Measurements from ENCODE around the gene AGER. TPM values are rescaled to one million over a fixed set of nuclear protein-coding genes. Genes with fewer than 3 reads are reported as not detected.
A peak's percentile ranks its signal among the peaks of the same experiment; 100 is the strongest.

The AGER gene
- total RNA-seq, 6 experiments from 2014 or later, result 0.81 to 3.4 (median 1.8) TPM

- ATAC-seq, result peak in 1 of 4 donors; percentile 12
- H3K27ac ChIP-seq, result no peak overlapping the region
Measured at GRCh38 chr6:32166411-32167061, 17.5 kb downstream of the AGER start.

GRCh38 chr6:32164295-32164694, 19.8 kb downstream of the AGER start, which contains the start of gene EGFL8:
Gene EGFL8 (plus strand): TSS chr6:32164595. CDS start chr6:32166166, 1,571 bp downstream.
- no peak within 1 kb of the TSS for H3K4me3 ChIP-seq
- no peak for DNase-seq
- ATAC-seq, result no peak
- TF ChIP-seq POLR2A (IDR thresholded peaks at IDR 0.05), result no peak
- no peak for TF ChIP-seq CTCF (IDR thresholded peaks at IDR 0.05)
- no peaks in the 10 kb centered on the region for H3K9me3 ChIP-seq
- intact Hi-C loops (cut with DNase I), result no loop called here
- no peaks in the 10 kb centered on the region for H3K27me3 ChIP-seq
- H3K27ac ChIP-seq, result no peak within 1 kb of the TSS
- H3K4me1 ChIP-seq, result no peaks in the 10 kb centered on the region
- peaks cover 0 to 12% (median 4%) of the 10 kb centered on the region in 4 donors for H3K36me3 ChIP-seq

More at GRCh38 chr6:32166411-32167061, 17.5 kb downstream of the AGER start:
- H3K4me1 ChIP-seq, result no peaks in the 10 kb centered on the region
- no peak for TF ChIP-seq CTCF (IDR thresholded peaks at IDR 0.05)
- TF ChIP-seq POLR2A (IDR thresholded peaks at IDR 0.05), result no peak
- no peak for DNase-seq
- peaks cover 0 to 25% (median 10%) of the 10 kb centered on the region in 4 donors for H3K36me3 ChIP-seq
- H3K4me3 ChIP-seq, result no peak overlapping the region
- WGBS (ENCODE audit: insufficient coverage, low coverage, low lambda C conversion rate, missing lambda C conversion rate), result 93% methylated on average over 5 of the region's 30 CpGs
- intact Hi-C loops (cut with DNase I), result no loop called here
- H3K9me3 ChIP-seq, result no peaks in the 10 kb centered on the region
- H3K27me3 ChIP-seq, result no peaks in the 10 kb centered on the region

GRCh38 chr6:32163559-32164258, 20.3 kb downstream of the AGER start:
- 92% methylated on average over 4 of the region's 7 CpGs for WGBS (ENCODE audit: insufficient coverage, low coverage, low lambda C conversion rate, missing lambda C conversion rate)
- H3K36me3 ChIP-seq, result peaks cover 0 to 8% (median 4%) of the 10 kb centered on the region in 4 donors
- no peak for DNase-seq
- H3K4me3 ChIP-seq, result no peak overlapping the region
- H3K9me3 ChIP-seq, result no peaks in the 10 kb centered on the region
- no peaks in the 10 kb centered on the region for H3K4me1 ChIP-seq
- no peak overlapping the region for H3K27ac ChIP-seq
- H3K27me3 ChIP-seq, result no peaks in the 10 kb centered on the region
- TF ChIP-seq POLR2A (IDR thresholded peaks at IDR 0.05), result no peak
- no peak for TF ChIP-seq CTCF (IDR thresholded peaks at IDR 0.05)
- intact Hi-C loops (cut with DNase I), result no loop called here
- ATAC-seq, result no peak

GRCh38 chr6:32158052-32158451, 26.0 kb downstream of the AGER start:
- H3K4me1 ChIP-seq, result peaks cover 0 to 7% (median 0%) of the 10 kb centered on the region in 4 donors
- intact Hi-C loops (cut with DNase I), result loop anchor here in 1 of 2 donors (5.0 kb wide), 1 partner anchor 41 kb away; no protein-coding TSS in a partner anchor
- ATAC-seq (no peak), DNase-seq (no peak)
- TF ChIP-seq CTCF (IDR thresholded peaks at IDR 0.05) (no peak), POLR2A (IDR thresholded peaks at IDR 0.05) (no peak)
- H3K9me3 ChIP-seq, result no peaks in the 10 kb centered on the region
- H3K27ac ChIP-seq, result no peak overlapping the region
- no peaks in the 10 kb centered on the region for H3K27me3 ChIP-seq
- no peak overlapping the region for H3K4me3 ChIP-seq
- peaks cover 0 to 13% (median 0%) of the 10 kb centered on the region in 4 donors for H3K36me3 ChIP-seq
